B cell (primary cell): Measurements from ENCODE around the gene KCNJ16. TPM values are rescaled to one million over a fixed set of nuclear protein-coding genes. Genes with fewer than 3 reads are reported as not detected.

Experiments used
- ATAC-seq: fragments of 200-7000 bp; cut with Tn5 transposase; one replicate; pipeline ENCODE4 v1.10.0; 2021; ENCODE audit warnings: low read depth, mild to moderate bottlenecking, moderate number of reproducible peaks, moderate library complexity
- CTCF ChIA-PET: fragments of 350-600 bp; sonication (Branson Sonifier 250); formaldehyde crosslinking; loops from one replicate; lab custom pipeline; 2021; ENCODE audit warnings: antibody characterized with exemption, inconsistent platforms; lab: Charles Lee
- POLR2A ChIA-PET: fragments of 350-600 bp; sonication (Branson Sonifier 250); formaldehyde crosslinking; loops from one replicate; lab custom pipeline; 2021; ENCODE audit warnings: antibody characterized with exemption; lab: Charles Lee
- DNase-seq: peaks from one replicate; pipeline ENCODE4 v3.0.0; 2013
- H2AFZ ChIP-seq: 2 replicates; pipeline ENCODE4 v1.6.1; 2012; ENCODE audit warnings: mild to moderate bottlenecking, low read depth, low read length; ENCODE audit not compliant: insufficient read depth, poor library complexity, severe bottlenecking
- H3K27ac ChIP-seq, 2 donors: 1 replicate in 1 of 2; 2 replicates in 1 of 2; pipeline ENCODE4 v1.5.1; 2012 to 2013; ENCODE audit warnings: low read length in 2 of 2, mild to moderate bottlenecking in 2 of 2, moderate library complexity in 1 of 2
- H3K27me3 ChIP-seq, 4 experiments: fragments of 200-600 bp in 1 of 4; sonication (generic) in 1 of 4; replicated peaks in 1 of 4; 1 replicate in 2 of 4; 2 replicates in 2 of 4; pipeline versions ENCODE4 v1.6.1 to v1.7.0; 2013 to 2016; ENCODE audit warnings: low read length in 3 of 4, mild to moderate bottlenecking in 2 of 4, mixed read lengths in 1 of 4, moderate library complexity in 1 of 4; ENCODE audit not compliant: insufficient read depth in 4 of 4, control insufficient read depth in 3 of 4; ENCODE audit errors: control extremely low read depth in 1 of 4
- H3K36me3 ChIP-seq, 2 experiments: replicated peaks in 1 of 2; 1 replicate in 1 of 2; 2 replicates in 1 of 2; pipeline versions ENCODE4 v1.6.1 to v1.7.1; 2013; ENCODE audit warnings: low read length in 1 of 2; ENCODE audit not compliant: insufficient read depth in 2 of 2, control insufficient read depth in 1 of 2; ENCODE audit errors: control extremely low read depth in 1 of 2, extremely low read depth in 1 of 2
- H3K4me1 ChIP-seq, 2 donors: fragments of 200-600 bp in 1 of 2; sonication (generic) in 1 of 2; 1 replicate in 1 of 2; 2 replicates in 1 of 2; pipeline versions ENCODE4 v1.5.1 to v1.6.1; 2013 to 2017; ENCODE audit warnings: low read length in 2 of 2; ENCODE audit not compliant: control insufficient read depth in 2 of 2, insufficient read depth in 2 of 2
- H3K4me2 ChIP-seq: replicated peaks from 2 replicates; pipeline ENCODE3; 2012; ENCODE audit warnings: mild to moderate bottlenecking, low read depth, low read length; ENCODE audit not compliant: poor library complexity, severe bottlenecking
- H3K4me3 ChIP-seq, 5 experiments: fragments of 200-600 bp in 1 of 5; sonication (generic) in 1 of 5; 1 replicate in 3 of 5; 2 replicates in 2 of 5; pipeline versions ENCODE4 v1.5.1 to v1.7.0; 2011 to 2016; ENCODE audit warnings: low read length in 4 of 5, mild to moderate bottlenecking in 4 of 5, low read depth in 2 of 5, control low read depth in 1 of 5, moderate library complexity in 1 of 5; ENCODE audit not compliant: insufficient read depth in 1 of 5; ENCODE audit errors: control extremely low read depth in 1 of 5, extremely low read depth in 1 of 5
- H3K79me2 ChIP-seq: fragments of 200-600 bp; sonication (generic); one replicate; pipeline ENCODE4 v1.6.0; 2016; ENCODE audit warnings: low read length; ENCODE audit not compliant: control insufficient read depth, insufficient read depth
- H3K9ac ChIP-seq: fragments of 200-600 bp; sonication (generic); 2 replicates; pipeline ENCODE4 v1.6.1; 2017; ENCODE audit warnings: mild to moderate bottlenecking, low read length, moderate library complexity
- H3K9me3 ChIP-seq, 3 donors: one replicate each; pipeline versions ENCODE4 v1.6.1 to v1.7.1; 2013; ENCODE audit warnings: low read length in 2 of 3; ENCODE audit not compliant: control insufficient read depth in 2 of 3, insufficient read depth in 1 of 3; ENCODE audit errors: control extremely low read depth in 1 of 3
- H4K20me1 ChIP-seq: 2 replicates; pipeline ENCODE4 v1.6.0; 2012; ENCODE audit warnings: mild to moderate bottlenecking, low read length; ENCODE audit not compliant: insufficient read depth, control insufficient read depth, poor library complexity, severe bottlenecking
- H3K27ac Mint-ChIP-seq: one replicate; pipeline ENCODE4 v1.8.0; 2021; ENCODE audit warnings: mixed read lengths
- H3K27me3 Mint-ChIP-seq: one replicate; pipeline ENCODE4 v1.8.0; 2021; ENCODE audit warnings: mixed read lengths
- H3K4me1 Mint-ChIP-seq: one replicate; pipeline ENCODE4 v1.8.0; 2021; ENCODE audit warnings: mixed read lengths
- H3K4me3 Mint-ChIP-seq: one replicate; pipeline ENCODE4 v1.8.0; 2021; ENCODE audit warnings: mixed read lengths
- H3K9me3 Mint-ChIP-seq: one replicate; pipeline ENCODE4 v1.8.0; 2022; ENCODE audit warnings: mixed read lengths; ENCODE audit not compliant: insufficient read depth
- EZH2 ChIP-seq: IDR thresholded peaks from 2 replicates; pipeline ENCODE4 v1.6.1; 2012; ENCODE audit warnings: borderline replicate concordance, low read depth, mild to moderate bottlenecking, moderate library complexity, low read length; ENCODE audit not compliant: insufficient read depth, poor library complexity, severe bottlenecking
- WGBS: methylation state at CpG from one replicate; pipeline ENCODE4 v1.1.5; 2013; ENCODE audit warnings: missing lambda C conversion rate; ENCODE audit not compliant: insufficient coverage; 5-methylcytosine and 5-hydroxymethylcytosine counted together
- intact Hi-C: fragments of 100-400 bp; cut with micrococcal nuclease; formaldehyde crosslinking; loops from one replicate; pipeline ENCODE4 v1.10.0; 2022
- polyA plus RNA-seq: library from polyadenylated mRNA; depleted of rRNA; stranded (reverse); fragments of >200 nt; gene quantifications from 2 replicates; pipeline ENCODE4 v1.2.3, GENCODE V29; 2012
- total RNA-seq, 2 donors: library from RNA; stranded (reverse); fragments of 120-200 nt in 1 of 2; gene quantifications; 1 replicate in 1 of 2; 2 replicates in 1 of 2; pipeline versions ENCODE4 v1.2.3 to v1.2.4, GENCODE V29; 2013 to 2022
- TF ChIP-seq, protein P1 (sequence below): fragments of 200-600 bp; IDR thresholded peaks from one replicate; pipeline ENCODE4 v1.8.0; 2022; ENCODE audit warnings: antibody characterized with exemption, mild to moderate bottlenecking

KCNJ16 gene
- total and polyA plus RNA-seq, 2 donors (not counting 1 experiment from before 2014, with no cell fraction given): not detected

- no peaks in the 10 kb centered on the region for H3K27me3 ChIP-seq
- no peak for ATAC-seq
- H3K27ac Mint-ChIP-seq: no peak overlapping the region
- no peaks in the 10 kb centered on the region for H3K9me3 Mint-ChIP-seq
- no peaks in the 10 kb centered on the region for H3K79me2 ChIP-seq
- no peaks in the 10 kb centered on the region for H3K4me1 ChIP-seq
- no peak for TF ChIP-seq EZH2
- TF ChIP-seq, protein P1, sequence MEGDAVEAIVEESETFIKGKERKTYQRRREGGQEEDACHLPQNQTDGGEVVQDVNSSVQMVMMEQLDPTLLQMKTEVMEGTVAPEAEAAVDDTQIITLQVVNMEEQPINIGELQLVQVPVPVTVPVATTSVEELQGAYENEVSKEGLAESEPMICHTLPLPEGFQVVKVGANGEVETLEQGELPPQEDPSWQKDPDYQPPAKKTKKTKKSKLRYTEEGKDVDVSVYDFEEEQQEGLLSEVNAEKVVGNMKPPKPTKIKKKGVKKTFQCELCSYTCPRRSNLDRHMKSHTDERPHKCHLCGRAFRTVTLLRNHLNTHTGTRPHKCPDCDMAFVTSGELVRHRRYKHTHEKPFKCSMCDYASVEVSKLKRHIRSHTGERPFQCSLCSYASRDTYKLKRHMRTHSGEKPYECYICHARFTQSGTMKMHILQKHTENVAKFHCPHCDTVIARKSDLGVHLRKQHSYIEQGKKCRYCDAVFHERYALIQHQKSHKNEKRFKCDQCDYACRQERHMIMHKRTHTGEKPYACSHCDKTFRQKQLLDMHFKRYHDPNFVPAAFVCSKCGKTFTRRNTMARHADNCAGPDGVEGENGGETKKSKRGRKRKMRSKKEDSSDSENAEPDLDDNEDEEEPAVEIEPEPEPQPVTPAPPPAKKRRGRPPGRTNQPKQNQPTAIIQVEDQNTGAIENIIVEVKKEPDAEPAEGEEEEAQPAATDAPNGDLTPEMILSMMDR: no peak
- no peak overlapping the region for H3K9ac ChIP-seq
- H3K9me3 ChIP-seq: no peaks in the 10 kb centered on the region
- no peak overlapping the region for H3K4me2 ChIP-seq
- H4K20me1 ChIP-seq: no peaks in the 10 kb centered on the region
- no peaks in the 10 kb centered on the region for H3K36me3 ChIP-seq
- no peak overlapping the region for H3K4me3 Mint-ChIP-seq
- H3K27me3 Mint-ChIP-seq: peaks cover 3% of the 10 kb centered on the region
- ChIA-PET POLR2A (no interaction called here), CTCF (no interaction called here)
- no peak overlapping the region for H3K27ac ChIP-seq
- H3K4me3 ChIP-seq: no peak overlapping the region
- intact Hi-C loops: no loop called here
- no peak overlapping the region for H2AFZ ChIP-seq
- no CpG with 5 or more reads among the region's 4 CpGs for WGBS
- DNase-seq: no peak
- H3K4me1 Mint-ChIP-seq: no peaks in the 10 kb centered on the region
Measured at GRCh38 chr17:70071127-70071526, 3.9 kb upstream of the KCNJ16 start.

GRCh38 chr17:70071620-70072019 is 3.4 kb upstream of the KCNJ16 start:
- 100% methylated on average over 1 of the region's 1 CpG for WGBS
- H3K4me1 ChIP-seq: no peaks in the 10 kb centered on the region
- H3K4me3 ChIP-seq: no peak overlapping the region
- H3K27ac ChIP-seq: no peak overlapping the region
- Mint-ChIP-seq H3K9me3 (no peaks in the 10 kb centered on the region), H3K27me3 (peaks cover 3% of the 10 kb centered on the region), H3K4me1 (no peaks in the 10 kb centered on the region), H3K27ac (no peak overlapping the region), H3K4me3 (no peak overlapping the region)
- H4K20me1 ChIP-seq: no peaks in the 10 kb centered on the region
- no peak overlapping the region for H2AFZ ChIP-seq
- TF ChIP-seq, protein P1: no peak
- no peak for TF ChIP-seq EZH2
- H3K4me2 ChIP-seq: no peak overlapping the region
- no peak for ATAC-seq
- H3K9ac ChIP-seq: no peak overlapping the region
- CTCF ChIA-PET: no interaction called here
- no peaks in the 10 kb centered on the region for H3K79me2 ChIP-seq
- DNase-seq: no peak
- H3K27me3 ChIP-seq: no peaks in the 10 kb centered on the region
- POLR2A ChIA-PET: no interaction called here
- intact Hi-C loops: no loop called here
- H3K9me3 ChIP-seq: no peaks in the 10 kb centered on the region
- no peaks in the 10 kb centered on the region for H3K36me3 ChIP-seq
